ENCODE measurements around the gene PRXL2B.
A peak's percentile ranks its signal among the peaks of the same experiment; 100 is the strongest.

The PRXL2B gene

GRCh38 chr1:2580691-2581090 lies 5.9 kb upstream of the PRXL2B start:
- no peak for TF ChIP-seq CTCF (IDR thresholded peaks at IDR 0.05; ENCODE audit: extremely low read depth, missing control alignments)
- DNase-seq (ENCODE audit: low spot score): no peak

- DNase-seq (ENCODE audit: low spot score): no peak
- no peak for TF ChIP-seq CTCF (IDR thresholded peaks at IDR 0.05; ENCODE audit: extremely low read depth, missing control alignments)
Observed at GRCh38 chr1:2582391-2582790, 4.2 kb upstream of the PRXL2B start.

GRCh38 chr1:2583331-2583791 lies 3.2 kb upstream of the PRXL2B start:
- no peak for TF ChIP-seq CTCF (IDR thresholded peaks at IDR 0.05; ENCODE audit: extremely low read depth, missing control alignments)
- no peak for DNase-seq (ENCODE audit: low spot score)

- no peak for DNase-seq (ENCODE audit: low spot score)
Observed at GRCh38 chr1:2583871-2584351, 2.7 kb upstream of the PRXL2B start.

GRCh38 chr1:2584686-2585317 lies 1.8 kb upstream of the PRXL2B start:
- no peak for DNase-seq (ENCODE audit: low spot score)
- no peak for TF ChIP-seq CTCF (IDR thresholded peaks at IDR 0.05; ENCODE audit: extremely low read depth, missing control alignments)

More at GRCh38 chr1:2583871-2584351, 2.7 kb upstream of the PRXL2B start:
- no peak for TF ChIP-seq CTCF (IDR thresholded peaks at IDR 0.05; ENCODE audit: extremely low read depth, missing control alignments)

- peak; percentile 75 for DNase-seq (ENCODE audit: low spot score)
- TF ChIP-seq CTCF (IDR thresholded peaks at IDR 0.05; ENCODE audit: extremely low read depth, missing control alignments): no peak
Observed at GRCh38 chr1:2585318-2586092, 1.1 kb upstream of the PRXL2B start.
